Measurements from ENCODE around the gene ADARB2.

Gene ADARB2

DNA sequence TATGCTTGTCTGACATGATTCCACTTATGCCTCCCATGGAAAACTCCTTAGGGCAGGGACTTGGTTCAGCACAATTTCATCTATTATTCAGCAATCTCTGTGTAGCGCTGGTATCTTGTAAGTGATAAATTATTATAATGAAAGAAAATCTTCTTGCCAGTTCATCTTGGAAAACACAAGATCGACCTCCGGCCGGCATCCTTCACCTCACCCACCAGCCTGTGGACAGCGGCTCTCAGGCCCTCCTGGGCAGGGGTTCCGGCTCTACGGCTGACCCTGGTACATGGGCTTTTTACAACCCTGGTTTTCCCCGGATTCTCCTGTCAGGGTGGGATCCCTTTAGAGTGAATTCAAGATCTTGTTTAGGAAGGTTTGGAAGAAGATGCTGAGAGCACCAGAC, 145.6 kb downstream of the ADARB2 start:
- DNase-seq (ENCODE audit: low read depth) = no peak

DNA sequence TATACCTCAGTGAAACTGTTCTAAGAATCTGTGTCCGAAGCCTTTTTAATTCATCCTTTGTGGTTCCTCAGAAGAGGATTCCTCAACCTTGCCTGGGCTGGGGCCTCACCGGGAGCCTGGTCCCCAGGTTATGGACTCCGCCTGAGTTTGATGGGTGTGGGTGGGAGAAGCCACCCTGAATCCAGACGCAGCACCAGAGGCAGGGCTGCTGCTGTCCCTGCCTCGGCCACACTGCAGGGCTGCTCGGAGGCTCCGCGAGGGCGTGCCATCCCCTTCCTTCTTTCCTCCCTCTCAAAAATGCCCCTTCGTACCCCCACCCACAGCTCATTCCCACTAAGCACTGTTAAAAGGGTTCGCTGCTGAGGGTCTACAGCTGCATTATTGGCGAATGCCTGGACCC, 146.3 kb downstream of the ADARB2 start:
- no peak for DNase-seq (ENCODE audit: low read depth)

DNA sequence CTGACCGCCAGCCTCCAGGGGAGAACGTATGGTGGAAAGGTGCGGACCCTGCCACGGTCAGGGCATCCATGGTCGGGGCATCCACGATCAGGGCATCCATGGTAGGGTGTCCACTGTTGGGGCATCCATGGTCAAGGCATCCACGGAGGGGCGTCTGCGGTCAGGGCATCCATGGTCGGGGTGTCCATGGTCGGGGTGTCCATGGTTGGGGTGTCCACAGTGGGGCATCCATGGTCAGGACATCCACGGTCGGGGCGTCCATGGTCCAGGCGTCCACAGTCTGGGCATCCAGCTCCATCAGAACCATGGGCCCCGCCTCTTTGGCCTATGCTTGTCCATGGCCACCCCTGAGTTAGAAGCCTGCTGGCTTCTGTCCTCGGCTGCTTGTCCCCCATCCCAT, 148.1 kb downstream of the ADARB2 start:
- no peak for DNase-seq (ENCODE audit: low read depth)

DNA sequence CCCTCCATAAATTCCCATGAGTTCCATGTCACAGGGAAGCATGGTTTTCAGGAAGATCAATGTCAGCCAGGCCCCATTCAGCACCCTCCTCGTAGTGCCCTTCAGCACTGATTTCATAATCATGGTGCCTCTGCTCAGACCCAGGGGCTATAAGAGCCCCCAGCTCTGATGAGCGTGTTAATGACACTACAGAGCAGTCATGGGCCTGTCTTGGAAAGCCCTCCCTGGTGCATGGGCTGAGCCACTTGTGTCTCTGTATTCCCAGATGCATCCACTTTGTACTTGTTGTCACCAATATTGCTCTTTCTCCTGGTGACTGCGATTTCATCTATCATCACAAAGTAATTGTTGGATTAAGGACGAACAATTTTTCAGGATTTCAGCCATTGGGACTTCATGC, 154.6 kb downstream of the ADARB2 start:
- no peak for DNase-seq (ENCODE audit: low read depth)

DNA sequence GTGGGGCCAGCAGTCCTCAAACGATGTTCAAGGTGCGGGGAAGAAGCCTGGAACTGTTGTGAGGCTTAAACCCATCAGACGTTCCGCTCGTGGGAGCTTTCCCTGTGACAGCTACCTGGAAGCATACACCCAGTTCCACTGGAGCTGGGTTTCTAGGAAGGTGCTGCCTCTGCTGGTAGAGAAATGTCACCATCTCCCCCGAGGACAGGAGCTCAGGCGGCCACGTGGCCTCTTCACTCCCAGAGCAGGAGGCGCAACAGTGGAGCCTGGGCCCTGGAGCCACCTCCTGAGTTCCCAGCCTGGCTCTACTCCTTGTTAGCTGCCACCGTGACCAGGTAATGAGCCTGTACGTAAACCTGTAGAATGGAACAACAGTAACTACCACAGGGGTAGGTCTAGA, 156.1 kb downstream of the ADARB2 start:
- DNase-seq (ENCODE audit: low read depth) = no peak

DNA sequence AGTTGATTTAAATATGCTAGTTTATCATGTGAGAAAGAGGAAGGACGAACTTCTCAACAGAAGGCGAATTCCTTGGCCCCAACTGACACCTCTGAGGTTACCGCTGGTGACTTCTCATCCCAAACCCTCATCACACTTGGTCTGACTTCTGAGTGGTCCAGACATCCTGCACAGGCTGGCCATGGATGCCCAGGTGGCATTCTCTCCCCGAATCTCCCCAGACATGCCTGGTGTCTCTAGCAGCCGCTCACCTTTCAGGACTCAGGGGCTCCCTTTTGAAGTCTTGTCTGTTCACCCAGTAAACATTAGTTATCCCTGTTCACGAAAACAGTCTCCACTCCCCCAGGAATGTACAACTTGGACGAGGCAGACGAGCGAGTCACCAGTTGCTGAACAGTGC, 157.7 kb downstream of the ADARB2 start:
- no peak for DNase-seq (ENCODE audit: low read depth)

DNA sequence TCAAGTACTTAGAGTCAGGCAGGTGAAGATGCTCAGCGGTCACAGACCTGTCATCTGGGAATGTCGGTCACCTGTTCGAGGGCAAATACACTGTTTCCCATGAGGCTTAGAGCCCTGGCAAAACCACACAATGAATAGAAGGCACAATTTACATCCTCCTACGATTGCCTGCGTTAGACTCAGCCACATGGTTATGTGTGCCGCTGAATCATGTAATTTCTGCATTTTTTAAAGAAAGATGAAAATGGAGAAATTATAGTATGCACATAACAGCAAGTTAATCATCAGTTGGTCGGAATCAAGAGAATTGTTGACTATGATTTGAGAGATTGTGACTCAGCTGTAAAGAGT, 158.2 kb downstream of the ADARB2 start:
- no peak for DNase-seq (ENCODE audit: low read depth)

DNA sequence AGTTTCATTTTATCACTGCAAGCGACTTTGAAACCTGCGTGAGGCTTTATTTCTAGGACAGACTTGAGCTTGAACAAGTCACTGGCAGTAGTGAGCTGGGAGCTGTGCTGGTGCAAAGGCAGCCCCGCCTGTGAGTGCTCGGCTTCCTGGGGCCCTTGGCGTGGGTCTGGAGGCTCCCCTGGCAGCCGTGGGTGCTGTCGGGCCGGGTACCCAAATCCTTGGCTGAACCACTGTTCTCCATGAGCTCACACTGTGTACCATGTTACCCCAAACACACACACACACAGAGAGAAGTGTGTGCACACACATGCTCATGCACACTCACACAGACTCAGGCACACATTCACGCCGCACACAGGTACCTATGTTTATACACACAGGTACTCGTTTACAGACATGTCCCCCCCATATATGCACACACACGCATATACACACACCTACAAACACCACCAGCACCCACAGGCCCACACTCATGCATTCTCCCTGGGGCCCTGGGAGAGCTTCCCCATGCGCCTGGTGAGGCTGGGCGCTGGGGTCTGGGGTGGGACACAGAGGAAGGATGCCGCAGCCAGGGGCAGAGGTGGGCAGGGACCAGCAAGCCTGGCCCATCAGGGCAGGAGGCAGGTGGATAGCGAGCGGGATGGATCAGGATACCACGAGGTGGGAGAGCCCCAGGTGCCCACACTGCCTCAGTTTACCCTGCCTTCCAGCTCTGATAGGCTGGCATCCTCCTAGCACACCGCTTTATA, 158.8 kb downstream of the ADARB2 start:
- DNase-seq (ENCODE audit: low read depth) = no peak

DNA sequence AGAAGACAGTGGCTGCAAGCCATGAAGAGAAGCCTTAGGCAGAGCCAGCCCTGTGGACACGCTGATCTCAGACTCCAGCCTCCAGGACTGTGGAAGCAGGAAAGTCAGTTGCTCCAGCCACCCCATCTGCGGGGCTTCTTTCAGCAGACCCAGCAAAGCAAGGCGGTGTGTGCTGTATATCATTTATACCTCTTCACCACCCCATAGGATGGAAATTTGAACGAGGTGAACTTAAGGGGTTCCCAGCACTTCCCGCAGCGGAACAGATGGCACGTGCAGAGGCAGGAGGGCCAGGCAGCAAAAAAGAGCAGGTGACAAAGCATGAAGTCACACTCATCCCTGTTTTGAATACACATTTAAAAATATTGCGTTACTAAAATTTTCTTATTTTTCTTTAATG, 159.4 kb downstream of the ADARB2 start:
- DNase-seq (ENCODE audit: low read depth) = no peak

DNA sequence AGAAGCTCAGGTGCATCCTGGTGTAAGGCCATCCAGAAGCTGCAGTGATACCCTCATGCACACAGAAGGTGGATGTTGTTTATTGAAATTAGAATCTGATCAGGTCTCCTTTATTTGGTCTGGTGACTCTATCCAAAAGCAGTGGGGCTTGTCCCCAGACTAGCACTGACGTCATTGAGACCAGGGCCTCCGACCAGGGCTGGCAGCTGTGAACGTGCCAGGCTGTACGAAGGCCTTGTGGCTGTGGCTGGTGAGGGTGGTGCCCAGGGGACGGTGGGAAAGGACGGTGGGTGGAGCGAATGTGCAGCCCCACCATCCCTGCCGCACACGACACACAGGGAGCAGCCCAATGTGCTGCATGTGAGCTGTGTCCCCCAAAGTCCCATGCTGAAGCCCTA, 160.0 kb downstream of the ADARB2 start:
- no peak for DNase-seq (ENCODE audit: low read depth)

DNA sequence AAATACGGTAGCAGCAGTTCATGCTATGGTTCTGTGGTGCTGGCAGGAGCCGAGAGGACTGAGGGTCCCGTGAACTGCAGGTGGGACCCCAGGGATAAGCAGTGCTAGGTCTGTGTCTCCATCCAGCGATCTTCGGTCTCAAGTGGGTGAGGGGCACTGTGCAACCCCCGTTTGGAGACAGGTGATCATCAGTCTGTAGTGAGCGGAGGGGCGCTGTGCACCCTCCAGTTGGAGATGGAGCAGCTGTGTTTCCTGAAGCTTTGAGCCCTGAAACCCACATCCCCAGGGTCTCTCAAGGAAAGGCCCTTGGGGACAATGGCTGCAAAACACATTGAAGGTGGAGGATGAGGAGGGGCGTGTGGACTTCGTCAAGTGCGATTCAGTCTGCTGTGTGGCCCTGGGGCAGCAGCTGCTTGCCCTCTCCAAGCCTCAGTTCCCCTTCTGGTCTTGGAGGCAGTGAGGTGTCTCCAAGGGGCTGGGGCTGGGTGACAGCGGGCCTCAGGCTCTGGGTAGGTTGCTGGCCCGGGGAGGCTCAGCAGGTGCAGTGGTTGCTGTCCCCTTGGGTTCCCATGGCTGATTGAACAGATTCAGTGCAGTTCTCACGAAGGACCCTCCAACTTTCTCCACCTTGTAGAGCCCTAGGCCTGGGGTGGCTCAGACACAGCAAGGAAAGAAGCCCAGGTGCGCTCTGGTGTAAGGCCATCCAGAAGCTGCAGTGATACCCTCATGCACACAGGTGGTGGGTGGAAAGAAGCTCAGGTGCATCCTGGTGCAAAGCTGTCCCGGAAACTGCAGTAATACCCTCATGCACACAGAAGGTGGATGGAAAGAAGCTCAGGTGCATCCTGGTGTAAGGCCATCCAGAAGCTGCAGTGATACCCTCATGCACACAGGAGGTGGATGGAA, 160.6 kb downstream of the ADARB2 start:
- no peak for DNase-seq (ENCODE audit: low read depth)

DNA sequence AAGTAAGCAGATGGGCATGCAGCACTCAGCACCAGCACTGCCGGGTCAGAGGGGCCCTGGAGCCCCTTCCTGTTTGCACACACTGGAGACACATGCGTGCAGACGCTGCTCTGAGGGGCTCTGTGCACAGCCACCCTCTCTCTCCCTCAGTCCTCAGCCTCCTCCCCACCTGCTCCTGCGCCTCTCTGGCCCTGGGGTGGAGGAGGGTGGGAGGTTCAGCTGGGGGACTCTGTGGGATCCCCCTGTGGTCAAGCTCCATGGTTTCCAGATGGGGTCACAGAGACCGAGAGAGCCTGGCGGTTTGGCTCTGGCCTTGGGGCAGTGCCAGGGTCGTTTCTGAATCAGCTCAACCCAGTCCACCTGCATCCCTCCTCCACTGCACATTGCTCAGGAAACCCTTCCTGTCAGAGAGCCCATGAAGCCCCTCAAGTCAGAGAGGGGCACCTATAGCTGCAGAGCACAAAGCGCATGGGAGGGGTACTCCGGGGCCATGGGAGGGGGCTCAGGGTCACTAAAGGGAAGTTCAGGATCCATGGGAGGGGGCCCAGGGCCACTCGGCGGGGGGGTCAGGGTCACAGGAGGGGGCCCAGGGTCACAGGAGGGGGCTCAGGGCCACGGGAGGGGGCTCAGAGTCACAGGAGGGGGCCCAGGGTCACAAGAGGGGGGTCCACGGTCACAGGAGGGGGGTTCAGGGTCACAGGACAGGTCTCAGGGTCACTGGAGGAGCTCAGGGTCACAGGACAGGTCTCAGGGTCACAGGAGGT, 161.7 kb downstream of the ADARB2 start:
- no peak for DNase-seq (ENCODE audit: low read depth)

DNA sequence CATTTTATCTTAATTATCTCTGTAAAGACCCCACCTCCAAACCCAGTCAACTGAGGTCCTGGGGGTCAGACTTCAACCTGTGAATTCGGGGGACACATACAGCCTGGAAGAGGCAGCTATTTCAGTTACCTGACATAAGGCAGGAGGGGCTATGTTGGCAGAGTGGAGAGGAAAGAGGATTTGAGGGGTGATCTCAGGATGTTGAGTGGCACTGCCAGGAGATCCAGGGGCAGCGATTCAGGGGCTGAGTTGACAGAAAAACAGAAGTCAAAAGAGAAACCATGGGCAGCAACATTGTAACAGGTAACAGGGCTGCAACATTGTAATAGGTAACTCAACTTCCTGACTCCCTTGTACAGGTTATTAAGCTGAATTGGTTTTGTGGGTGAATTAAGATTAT, 162.6 kb downstream of the ADARB2 start:
- DNase-seq (ENCODE audit: low read depth) = no peak

DNA sequence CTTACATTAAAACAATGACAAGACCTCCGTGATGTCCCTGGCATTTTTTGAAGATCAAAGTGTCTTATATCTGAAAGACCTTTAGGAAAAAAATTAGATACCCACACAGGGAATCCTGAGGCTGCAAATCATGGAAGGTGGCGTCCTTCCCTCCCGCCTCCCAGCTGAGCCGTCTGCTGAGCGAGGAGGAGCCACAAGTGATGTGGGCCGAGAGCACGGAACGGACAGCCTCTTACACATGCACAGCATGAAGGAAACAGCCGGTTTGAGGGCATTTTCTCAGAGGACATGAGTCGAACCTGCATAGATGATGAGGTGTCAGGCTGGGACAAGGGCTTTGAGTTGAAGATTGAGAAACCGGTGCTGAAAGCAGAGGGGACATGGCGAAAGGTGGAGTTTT, 163.3 kb downstream of the ADARB2 start:
- no peak for DNase-seq (ENCODE audit: low read depth)

DNA sequence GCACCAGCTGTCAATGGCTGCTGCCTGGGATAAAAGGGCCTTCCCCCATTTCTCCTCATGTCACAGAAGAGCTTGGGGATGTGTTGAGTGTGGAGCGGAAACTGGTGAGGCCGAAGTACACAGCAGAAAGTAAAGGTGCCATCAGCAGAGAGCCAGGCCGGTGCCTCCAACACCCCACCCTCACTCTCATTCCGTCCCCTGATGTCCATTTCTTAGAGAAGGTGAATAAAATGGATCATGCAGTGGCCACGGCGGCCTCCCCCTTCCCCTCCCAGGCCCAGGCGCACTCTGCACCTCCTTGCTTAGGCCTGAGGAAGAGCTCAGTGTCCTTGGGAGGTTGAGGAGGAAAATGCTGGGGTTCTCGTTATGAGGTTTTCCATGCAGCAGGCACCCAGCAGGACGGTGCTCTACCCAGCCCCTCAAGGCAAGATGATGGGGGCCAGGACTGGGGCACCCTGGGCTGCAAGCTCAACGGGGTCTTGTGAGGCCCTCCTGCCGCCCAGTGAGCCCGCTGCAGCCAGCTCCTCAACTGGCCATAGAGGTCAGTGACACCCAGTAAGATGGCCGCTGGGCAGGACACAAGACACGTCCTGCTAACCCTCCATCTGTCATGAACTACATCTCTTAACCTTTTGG, 163.9 kb downstream of the ADARB2 start:
- no peak for DNase-seq (ENCODE audit: low read depth)

DNA sequence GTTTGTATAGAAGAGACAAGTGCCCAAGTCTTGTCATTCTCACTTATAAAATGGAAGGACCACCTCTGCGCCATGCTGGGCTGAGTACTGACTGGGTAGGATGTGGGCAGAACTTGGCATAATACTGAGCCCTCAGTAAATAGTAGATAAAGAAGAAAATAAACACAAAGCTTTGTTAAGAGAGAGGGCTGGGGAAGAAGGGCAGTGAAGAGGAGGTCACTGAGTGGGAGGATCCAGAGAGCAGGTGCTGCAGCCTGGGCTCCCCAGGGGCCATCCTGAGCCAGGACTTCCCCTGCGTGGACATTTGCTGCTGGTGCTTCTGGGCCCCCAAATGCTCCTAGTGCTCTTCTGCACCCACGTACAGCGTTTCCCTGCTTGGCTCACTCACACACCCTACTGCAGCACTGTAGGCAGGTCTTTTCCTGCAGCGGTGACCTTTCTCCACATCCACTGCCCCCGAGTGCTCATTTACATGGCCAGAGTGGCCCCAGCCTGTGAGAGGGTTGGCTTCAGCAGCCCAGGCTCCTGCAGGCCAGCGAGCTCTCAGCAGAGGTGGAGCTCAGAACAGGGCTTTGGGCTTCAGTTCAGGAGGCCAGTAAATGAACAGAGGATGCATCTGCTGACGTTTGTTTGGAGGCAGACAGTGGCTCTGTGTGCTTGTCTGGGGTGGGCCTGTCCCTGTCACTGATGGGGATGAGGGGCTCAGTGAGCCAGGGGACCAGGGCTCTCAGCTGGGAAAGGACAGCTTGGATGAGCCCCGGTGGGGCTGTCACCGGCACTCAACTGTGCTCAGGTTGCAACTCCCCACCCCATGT, 164.6 kb downstream of the ADARB2 start:
- DNase-seq (ENCODE audit: low read depth) = no peak

DNA sequence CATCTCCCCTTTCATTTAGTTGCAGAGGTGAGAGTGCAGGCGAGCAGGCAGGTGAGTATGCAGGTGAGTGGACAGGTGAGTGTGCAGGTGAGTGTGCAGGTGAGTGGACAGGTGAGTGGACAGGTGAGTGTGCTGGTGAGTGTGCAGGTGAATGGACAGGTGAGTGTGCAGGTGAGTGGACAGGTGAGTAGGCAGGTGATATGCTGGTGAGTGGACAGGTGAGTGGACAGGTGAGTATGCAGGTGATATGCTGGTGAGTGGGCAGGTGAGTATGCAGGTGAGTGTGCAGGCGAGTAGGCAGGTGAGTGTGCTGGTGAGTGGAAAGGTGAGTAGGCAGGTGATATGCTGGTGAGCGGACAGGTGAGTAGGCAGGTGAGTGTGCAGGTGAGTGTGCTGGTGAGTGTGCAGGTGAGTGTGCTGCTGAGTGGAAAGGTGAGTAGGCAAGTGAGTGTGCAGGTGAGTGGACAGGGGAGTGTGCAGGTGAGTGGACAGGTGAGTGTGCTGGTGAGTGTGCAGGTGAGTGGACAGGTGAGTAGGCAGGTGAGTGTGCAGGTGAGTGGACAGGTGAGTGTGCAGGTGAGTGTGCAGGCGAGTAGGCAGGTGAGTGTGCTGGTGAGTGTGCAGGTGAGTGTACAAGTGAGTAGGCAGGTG, 165.6 kb downstream of the ADARB2 start:
- DNase-seq (ENCODE audit: low read depth) = no peak

DNA sequence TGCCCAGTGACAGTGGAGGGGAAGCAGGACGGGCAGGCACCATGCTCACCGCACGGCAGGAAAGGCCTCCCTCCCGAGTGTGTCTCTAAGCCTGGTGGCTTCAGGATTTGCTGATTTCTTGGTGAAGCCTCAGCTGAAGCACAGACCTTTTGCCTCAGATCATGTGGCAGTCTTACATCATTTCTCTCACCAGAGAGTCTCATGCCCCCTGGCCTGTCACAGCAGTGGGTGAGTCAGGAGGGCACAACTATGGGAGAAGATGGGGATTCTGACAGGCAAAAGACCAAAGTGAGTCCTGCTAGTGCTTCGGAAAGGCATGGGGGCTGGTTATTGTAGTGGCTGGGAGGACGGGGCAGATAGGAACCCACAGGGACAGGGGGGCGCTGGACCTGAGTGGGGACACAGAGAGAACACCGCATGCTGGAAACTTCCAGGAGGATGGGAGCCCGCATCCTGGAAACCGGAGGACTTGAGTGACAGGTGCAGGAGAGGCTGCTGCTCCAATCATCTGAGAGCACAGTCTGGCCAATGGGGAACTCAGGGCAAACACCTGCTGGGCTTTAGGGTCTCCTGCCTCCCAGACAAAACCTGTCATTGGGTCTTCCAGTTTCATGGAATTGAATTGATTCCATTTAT, 166.8 kb downstream of the ADARB2 start:
- DNase-seq (ENCODE audit: low read depth) = no peak

DNA sequence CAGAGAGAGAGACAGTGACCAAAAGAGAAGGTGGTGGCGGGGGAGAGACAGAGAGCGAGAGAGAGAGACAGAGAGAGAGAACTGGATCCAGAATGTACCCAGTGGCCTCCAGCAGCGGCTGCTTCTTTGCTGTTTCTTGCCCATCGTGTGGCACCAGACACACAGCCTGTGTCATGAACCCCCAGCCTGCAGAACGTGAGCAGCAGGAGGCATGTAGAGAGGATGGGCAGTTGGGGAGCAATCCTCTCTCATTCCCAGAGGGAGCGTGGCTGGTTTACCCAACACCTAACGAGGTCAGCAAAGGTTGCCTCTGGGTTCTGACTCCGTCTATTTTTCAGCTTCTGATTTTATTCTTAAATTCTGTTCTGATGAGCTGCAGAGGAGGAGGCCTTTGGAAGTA, 168.1 kb downstream of the ADARB2 start:
- DNase-seq (ENCODE audit: low read depth) = no peak

DNA sequence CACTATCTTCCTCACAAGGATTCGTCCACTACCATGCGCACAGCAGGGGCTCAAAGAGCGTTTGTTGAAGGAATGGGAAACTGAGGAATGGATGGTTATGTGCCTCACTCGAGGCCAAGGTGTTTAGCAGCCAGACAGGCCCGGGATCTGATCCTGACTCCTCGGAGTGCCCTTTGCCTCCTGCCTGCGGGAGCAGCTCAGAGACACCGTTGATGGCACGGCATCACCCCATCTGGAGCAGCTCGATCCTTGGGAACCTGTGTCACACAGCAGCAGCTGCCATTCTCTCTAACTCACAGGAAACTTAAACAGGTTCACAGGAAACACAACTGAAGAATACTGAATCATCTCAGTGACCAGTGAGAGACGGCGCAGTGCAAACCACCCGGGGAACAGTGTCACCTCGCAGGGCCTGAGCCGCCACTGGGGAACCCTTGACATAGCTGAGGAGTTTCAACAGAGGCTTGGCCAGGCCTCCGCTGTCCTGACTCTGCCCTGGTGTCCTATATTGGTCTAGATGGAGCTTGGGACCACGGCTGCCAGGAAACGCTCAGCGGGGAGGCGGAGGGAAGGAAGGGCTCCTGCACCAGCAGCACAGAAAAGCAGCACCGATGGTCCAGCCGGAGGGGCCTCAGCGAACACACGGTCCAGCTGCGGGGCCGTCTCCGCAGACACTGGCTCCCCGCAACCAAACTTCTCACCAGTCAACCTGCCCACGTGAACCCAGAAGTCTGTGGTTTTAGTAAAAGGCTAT, 169.4 kb downstream of the ADARB2 start:
- DNase-seq (ENCODE audit: low read depth) = no peak

All from stimulated activated CD8-positive, alpha-beta memory T cell treated with anti-CD3 and anti-CD28 coated beads, Interleukin-7, amount 100 ng/mL, for 24 hours (primary cell).